CD4-positive, alpha-beta T cell treated with Interferon alpha-2 for 1 hour (primary cell): Measurements from ENCODE around the gene EEIG1.
A peak's percentile ranks its signal among the peaks of the same experiment; 100 is the strongest.

ENCODE experiments used
- DNase-seq, 2 donors: peaks; one replicate each; pipeline ENCODE4 v3.0.0-alpha.2; 2020 to 2022

Gene EEIG1

GRCh38 chr9:127958728-127959127 is 22.1 kb downstream of the EEIG1 start:
- DNase-seq = no peak

DNA sequence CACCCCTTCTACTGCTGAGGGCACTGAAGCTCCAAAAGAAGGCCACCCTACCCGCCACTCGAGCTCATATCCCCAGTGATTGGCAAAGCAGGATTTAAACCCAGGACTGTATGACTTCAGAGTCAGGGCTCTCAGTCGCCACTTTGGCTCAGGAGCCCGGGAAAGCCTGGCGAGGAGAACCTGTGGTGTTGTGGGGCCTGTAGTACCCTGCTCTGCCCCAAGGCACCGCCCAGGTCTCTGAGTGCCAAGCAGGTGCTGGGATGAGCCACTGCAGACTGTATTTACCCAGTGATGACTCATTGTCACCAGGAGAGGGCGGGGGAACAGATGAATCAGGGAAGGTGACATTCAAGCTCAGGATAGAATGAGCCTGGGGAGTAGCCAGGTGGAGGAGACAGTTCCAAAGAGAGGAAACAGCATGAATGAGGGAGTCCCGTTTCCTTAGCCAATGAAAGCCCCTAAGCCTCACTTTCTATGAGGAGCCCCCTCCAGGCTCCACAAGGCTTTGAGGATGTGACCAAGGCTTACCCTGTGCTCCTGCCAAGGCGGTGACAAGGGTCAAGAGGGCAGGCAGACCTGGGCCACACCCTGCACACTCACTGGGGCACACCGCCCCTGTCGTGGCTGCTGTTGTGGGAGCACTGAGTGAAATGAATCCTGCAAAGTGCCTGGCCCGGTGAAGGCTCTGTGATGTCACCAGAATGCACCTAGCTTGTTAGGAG is 25.3 kb downstream of the EEIG1 start:
- peak; percentile 72 to 81 for DNase-seq

DNA sequence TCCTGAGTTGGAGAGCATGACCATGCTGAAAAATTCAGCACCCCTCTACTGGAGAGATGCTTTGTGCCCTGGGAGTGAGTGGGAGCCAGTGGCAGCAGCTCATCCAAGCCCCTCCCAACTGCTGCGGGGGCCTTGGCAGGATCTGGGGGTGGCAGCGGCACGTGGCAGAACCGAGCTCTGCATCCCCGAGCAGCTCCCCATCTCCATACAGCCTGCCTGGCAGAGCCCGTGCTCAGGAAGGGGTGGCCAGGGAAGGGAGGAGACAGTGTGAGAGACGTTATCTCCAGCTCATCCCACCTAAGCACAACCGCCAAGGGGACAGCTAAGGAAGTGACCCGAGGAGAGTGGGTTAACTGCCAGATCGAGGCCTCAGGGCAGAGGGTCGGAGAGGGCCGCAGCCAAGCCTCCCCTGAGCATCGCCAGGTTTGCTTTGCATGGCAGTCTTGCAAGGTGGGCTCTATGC is 25.9 kb downstream of the EEIG1 start:
- no peak for DNase-seq

GRCh38 chr9:127953768-127954505 is 26.9 kb downstream of the EEIG1 start:
- no peak for DNase-seq

GRCh38 chr9:127953154-127953553 is 27.6 kb downstream of the EEIG1 start:
- no peak for DNase-seq

GRCh38 chr9:127950513-127951289 is 30.1 kb downstream of the EEIG1 start:
- no peak for DNase-seq

- no peak for DNase-seq
Measured at GRCh38 chr9:127949827-127950512, 30.8 kb downstream of the EEIG1 start.

GRCh38 chr9:127947841-127948710 is 32.7 kb downstream of the EEIG1 start:
- no peak for DNase-seq

DNA sequence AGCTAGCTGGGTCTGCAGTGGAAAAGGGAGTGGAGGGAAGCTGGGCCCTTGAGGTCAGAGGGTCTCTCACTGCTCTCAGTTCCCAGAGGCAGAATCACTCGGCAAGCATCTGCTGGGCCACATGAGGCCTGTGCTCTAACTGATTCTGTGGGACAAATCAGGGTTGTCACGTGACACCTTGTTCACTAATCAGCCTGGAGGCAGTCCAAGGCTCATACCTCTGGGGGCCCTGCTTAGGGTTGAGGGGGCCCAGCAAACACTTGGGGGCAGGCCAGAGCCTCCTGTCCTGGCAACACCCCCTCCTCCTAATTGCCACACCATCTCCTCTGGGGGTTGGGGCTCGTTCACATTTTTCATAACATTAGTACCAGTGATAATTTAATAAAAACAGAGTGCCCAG is 34.1 kb downstream of the EEIG1 start:
- DNase-seq = no peak

GRCh38 chr9:127945942-127946341 is 34.8 kb downstream of the EEIG1 start:
- DNase-seq = no peak

DNA sequence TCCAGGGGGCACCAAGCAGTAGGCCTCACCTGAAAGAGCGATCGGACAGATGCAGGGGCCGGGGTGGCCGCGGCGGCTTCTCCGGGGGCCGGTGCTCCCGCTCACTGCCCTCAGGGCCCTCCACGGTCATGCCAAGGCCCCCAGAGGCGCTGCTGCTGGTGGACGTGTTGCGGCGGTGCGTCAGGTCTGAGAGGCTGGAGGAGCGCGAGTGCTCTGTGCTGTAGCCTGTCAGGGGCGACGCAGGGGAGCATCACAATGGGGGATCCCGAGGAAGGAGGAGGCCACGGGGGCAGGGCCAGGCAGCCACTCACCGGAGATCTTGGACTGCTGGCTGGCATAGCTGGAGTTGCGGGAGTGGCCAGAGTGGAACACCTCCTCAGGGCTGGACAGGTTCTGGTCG is 35.5 kb downstream of the EEIG1 start:
- DNase-seq = no peak

- DNase-seq = no peak
Measured at GRCh38 chr9:127944586-127945218, 36.1 kb downstream of the EEIG1 start.

DNA sequence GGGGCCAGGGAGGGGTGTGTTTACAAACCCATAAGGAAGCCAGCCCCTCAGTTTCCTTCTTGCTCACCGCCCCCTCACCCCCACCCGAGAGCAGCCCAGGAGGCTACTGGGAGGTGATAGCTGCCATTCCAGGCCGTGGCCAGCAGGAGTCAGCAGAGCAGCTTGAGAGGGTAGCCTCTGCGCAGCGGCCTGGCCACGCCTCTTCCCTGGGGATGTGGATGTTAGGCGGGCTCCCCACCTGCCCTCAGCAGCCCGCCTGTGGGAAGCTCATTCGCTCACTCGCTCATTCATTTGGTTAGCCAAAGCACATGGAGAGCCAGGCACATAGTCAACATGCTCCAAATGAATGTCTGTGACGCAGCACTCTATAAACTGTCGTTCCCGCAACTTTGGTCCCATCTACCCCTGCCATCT is 37.1 kb downstream of the EEIG1 start:
- peak; percentile 79 for DNase-seq

DNA sequence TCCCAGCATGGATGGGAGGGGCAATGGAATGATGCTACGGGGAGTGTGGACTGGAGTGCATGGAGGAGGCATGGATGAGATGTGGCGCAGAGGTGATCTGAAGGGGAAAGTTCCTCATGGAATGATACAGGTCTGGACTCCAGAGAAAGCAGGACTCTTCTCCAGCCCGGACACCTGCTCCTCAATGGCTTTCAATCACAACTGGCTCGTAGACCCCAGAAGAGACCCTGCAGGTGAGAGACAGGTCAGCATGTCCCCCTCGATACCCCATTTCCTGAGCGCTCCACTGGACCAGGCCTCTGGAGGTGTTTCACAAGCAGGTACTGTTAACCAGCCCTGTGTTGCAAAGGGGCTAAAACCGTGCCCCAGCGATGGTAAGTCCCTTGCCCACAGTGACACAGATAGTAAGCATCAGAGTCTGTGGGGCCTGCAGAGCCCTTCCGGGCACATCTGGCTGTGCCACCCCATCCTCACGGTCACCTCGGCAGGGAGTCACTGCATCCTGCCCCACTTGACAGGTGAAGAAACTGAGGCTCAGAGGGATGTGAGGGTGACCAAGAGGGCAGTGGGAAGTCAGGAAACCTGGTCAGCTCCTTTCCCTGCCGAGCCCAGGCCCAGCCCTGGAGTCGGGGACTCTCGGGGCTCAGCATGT is 37.7 kb downstream of the EEIG1 start:
- DNase-seq = no peak

DNA sequence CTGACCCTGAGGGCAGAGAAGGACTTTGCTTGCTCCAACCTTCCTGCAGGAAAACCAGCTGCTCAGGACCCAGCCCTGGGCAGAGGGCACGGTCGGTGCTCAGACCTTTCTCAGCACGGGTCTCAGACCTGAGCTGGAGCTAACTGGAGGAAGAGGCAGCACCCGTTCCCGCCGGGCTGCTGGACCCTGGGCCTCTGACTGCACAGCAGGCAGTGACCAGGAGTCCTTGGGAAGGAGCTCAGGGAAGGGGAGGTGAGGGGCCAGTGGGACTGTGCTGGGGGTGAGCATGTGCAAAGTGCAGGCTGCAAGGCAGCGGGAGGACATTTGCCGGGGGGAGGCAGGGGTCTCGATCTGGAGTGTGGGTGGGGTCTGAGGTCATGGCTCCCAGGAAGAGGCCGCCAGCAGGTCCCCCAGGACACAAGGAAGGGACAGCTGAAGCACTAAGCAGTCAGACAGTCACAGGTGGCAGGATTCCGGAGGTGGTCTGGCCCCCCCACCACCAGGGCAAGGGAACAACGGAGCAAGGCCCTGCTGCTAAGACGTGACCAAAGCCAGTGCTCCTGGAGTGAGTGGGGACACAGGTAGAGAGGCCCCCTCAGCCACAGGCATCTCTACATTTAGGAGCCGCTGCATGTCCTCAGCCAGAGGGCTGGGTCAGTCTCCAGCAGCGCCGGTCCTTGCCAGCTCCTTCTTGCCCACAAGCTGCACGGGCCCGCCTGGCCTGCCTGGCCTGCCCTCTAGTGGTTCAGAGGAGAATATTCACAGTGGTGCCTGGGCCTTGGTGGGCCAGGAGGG is 38.4 kb downstream of the EEIG1 start:
- DNase-seq = peak; percentile 54 to 65

DNA sequence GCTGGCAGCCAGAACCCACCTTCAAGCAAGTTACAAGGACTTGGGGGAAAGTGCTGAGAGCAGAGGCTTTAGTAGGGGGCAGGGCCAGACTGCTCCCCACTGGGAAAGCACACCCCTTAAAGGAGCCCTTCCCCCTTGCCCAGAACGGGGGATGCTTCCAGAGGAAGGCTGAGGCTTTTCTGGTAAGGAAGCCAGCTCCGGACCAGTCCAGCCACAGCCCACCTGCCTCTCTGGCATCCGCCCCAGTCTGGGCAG is 38.9 kb downstream of the EEIG1 start:
- no peak for DNase-seq

GRCh38 chr9:127941062-127941960 is 39.5 kb downstream of the EEIG1 start:
- no peak for DNase-seq

- no peak for DNase-seq
Measured at GRCh38 chr9:127940593-127940992, 40.2 kb downstream of the EEIG1 start.

DNA sequence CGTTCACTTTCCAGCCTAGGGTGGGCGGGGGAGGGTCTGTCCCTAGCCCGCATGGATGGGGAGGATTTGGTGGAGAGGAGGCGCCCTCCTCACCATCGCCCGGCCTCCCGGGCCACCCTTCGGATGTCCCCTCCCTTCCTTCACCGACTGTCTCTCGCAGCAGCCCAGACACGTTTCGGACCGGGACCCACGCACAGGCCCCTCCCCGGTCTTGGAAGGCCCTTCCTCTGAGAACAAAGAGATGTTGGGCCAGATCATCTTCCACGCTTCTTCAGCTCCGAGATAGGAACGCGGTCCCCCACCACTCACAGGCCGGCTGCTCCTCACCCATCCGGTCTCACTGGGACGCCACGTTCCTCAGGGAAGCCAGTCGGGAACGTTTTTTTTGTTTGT is 42.5 kb downstream of the EEIG1 start:
- DNase-seq = no peak
